GM21423 (cell line): ENCODE data around the gene RALGDS.
"Not testable (repeated sequence)": the region's sequence is repeated elsewhere in the genome, so short reads cannot be mapped to it uniquely, and the experiment has no call there.

Source experiments
- ATAC-seq: cut with Tn5 transposase; IDR thresholded peaks from one replicate; pipeline ENCODE4 v1.9.1; 2021; ENCODE audit warnings: mild to moderate bottlenecking, moderate library complexity; ENCODE audit not compliant: unreplicated experiment

The RALGDS gene

GRCh38 chr9:133094351-133094750 is 26.7 kb downstream of the RALGDS start:
- not testable (repeated sequence) for ATAC-seq

- no peak for ATAC-seq
Measured at GRCh38 chr9:133090752-133091385, 30.2 kb downstream of the RALGDS start.

- ATAC-seq: no peak
Measured at GRCh38 chr9:133090187-133090586, 30.9 kb downstream of the RALGDS start.

- no peak for ATAC-seq
Measured at GRCh38 chr9:133089271-133089671, 31.8 kb downstream of the RALGDS start.

- no peak for ATAC-seq
Measured at GRCh38 chr9:133088756-133089155, 32.3 kb downstream of the RALGDS start.

GRCh38 chr9:133088146-133088750 is 32.8 kb downstream of the RALGDS start:
- no peak for ATAC-seq

GRCh38 chr9:133087429-133088145 is 33.5 kb downstream of the RALGDS start:
- ATAC-seq: no peak

- no peak for ATAC-seq
Measured at GRCh38 chr9:133086894-133087293, 34.1 kb downstream of the RALGDS start.

GRCh38 chr9:133086212-133086860 is 34.7 kb downstream of the RALGDS start:
- not testable (repeated sequence) for ATAC-seq

GRCh38 chr9:133083688-133084087 is 37.4 kb downstream of the RALGDS start:
- ATAC-seq: not testable (repeated sequence)

GRCh38 chr9:133081957-133082644 is 38.9 kb downstream of the RALGDS start:
- not testable (repeated sequence) for ATAC-seq

- ATAC-seq: not testable (repeated sequence)
Measured at GRCh38 chr9:133080786-133081779, 40.0 kb downstream of the RALGDS start.

- no peak for ATAC-seq
Measured at GRCh38 chr9:133080161-133080560, 40.9 kb downstream of the RALGDS start.

GRCh38 chr9:133078486-133078885 is 42.6 kb downstream of the RALGDS start:
- no peak for ATAC-seq

- ATAC-seq: no peak
Measured at GRCh38 chr9:133076691-133077090, 44.3 kb downstream of the RALGDS start.

GRCh38 chr9:133075925-133076630 is 45.0 kb downstream of the RALGDS start:
- no peak for ATAC-seq

- ATAC-seq: no peak
Measured at GRCh38 chr9:133074111-133074651, 46.9 kb downstream of the RALGDS start.

- no peak for ATAC-seq
Measured at GRCh38 chr9:133073086-133074014, 47.7 kb downstream of the RALGDS start.
